ENCODE measurements around the gene LRRC4. TPM values are rescaled to one million over a fixed set of nuclear protein-coding genes. Genes with fewer than 3 reads are reported as not detected.
A peak's percentile ranks its signal among the peaks of the same experiment; 100 is the strongest.

LRRC4 gene
- total and polyA plus RNA-seq, 4 experiments from 2014 or later: not detected

GRCh38 chr7:128067983-128068382, 36.7 kb upstream of the LRRC4 start:
- H3K4me1 Mint-ChIP-seq: peaks cover 0 to 12% (median 9%) of the 10 kb centered on the region in 4 donors
- Histone ChIP-seq H3K4me3 (ENCODE audit: low read length in 2 of 2) (no peak overlapping the region), H3K27me3 (ENCODE audit: insufficient read depth, low read length) (no peaks in the 10 kb centered on the region), H3K36me3 (ENCODE audit: insufficient read depth, low read length) (no peaks in the 10 kb centered on the region), H3K4me1 (ENCODE audit: insufficient read depth, low read length) (no peaks in the 10 kb centered on the region), H3K9me3 (ENCODE audit: control insufficient read depth in 1 of 2, low read length in 2 of 2) (no peaks in the 10 kb centered on the region), H3K27ac (ENCODE audit: low read depth, low read length) (no peak overlapping the region)
- H3K9me3 Mint-ChIP-seq: no peaks in the 10 kb centered on the region
- intact Hi-C loops (cut with micrococcal nuclease): no loop called here
- no peak overlapping the region for H3K4me3 Mint-ChIP-seq
- ChIA-PET CTCF (ENCODE audit: partially characterized antibody) (interaction anchor here (1.4 kb wide), 1 partner anchor 360 kb away, joined by 4 read pairs; no protein-coding TSS in a partner anchor), POLR2A (ENCODE audit: partially characterized antibody) (no interaction called here)
- peak overlapping the region in 1 of 7 donors; percentile 41 for H3K27ac Mint-ChIP-seq
- no peak for DNase-seq
- peaks cover 9 to 10% of the 10 kb centered on the region in 2 donors for H3K36me3 Mint-ChIP-seq
- H3K27me3 Mint-ChIP-seq: no peaks in the 10 kb centered on the region

- no peak overlapping the region for H3K27ac Mint-ChIP-seq
- POLR2A ChIA-PET (ENCODE audit: partially characterized antibody): no interaction called here
These were observed 35.6 kb upstream of the LRRC4 start for GRCh38 chr7:128066858-128067257.

DNA sequence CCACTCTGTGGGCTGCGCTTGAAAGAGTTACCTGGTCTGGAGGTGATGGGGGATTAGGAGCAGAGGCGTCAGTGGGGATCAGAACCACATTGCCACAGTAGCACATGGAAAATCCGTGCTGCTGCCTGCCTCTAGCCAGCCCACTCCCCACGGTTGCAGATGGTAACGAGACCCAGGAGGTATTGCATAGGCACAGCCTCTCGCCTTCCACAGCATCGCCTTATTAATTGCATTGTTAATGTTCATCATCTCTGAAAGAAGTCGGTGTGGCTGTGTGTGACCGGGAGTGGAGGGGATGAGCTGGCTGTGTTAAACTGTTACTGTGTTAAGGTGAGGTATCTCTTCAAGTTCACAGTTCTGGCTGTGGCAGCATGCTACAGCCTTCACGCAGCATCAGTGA, 35.2 kb upstream of the LRRC4 start:
- Histone ChIP-seq H3K9me3 (ENCODE audit: control insufficient read depth in 1 of 2, low read length in 2 of 2) (no peaks in the 10 kb centered on the region), H3K4me3 (ENCODE audit: low read length in 2 of 2) (no peak overlapping the region), H3K27ac (ENCODE audit: low read depth, low read length) (no peak overlapping the region), H3K36me3 (ENCODE audit: insufficient read depth, low read length) (no peaks in the 10 kb centered on the region), H3K27me3 (ENCODE audit: insufficient read depth, low read length) (no peaks in the 10 kb centered on the region), H3K4me1 (ENCODE audit: insufficient read depth, low read length) (no peaks in the 10 kb centered on the region)
- Mint-ChIP-seq H3K4me3 (no peak overlapping the region), H3K4me1 (peaks cover 0 to 12% (median 8%) of the 10 kb centered on the region in 4 donors), H3K27me3 (no peaks in the 10 kb centered on the region), H3K27ac (no peak overlapping the region), H3K9me3 (no peaks in the 10 kb centered on the region), H3K36me3 (peaks cover 9 to 10% of the 10 kb centered on the region in 2 donors)
- DNase-seq: no peak
- intact Hi-C loops (cut with micrococcal nuclease): no loop called here
- POLR2A ChIA-PET (ENCODE audit: partially characterized antibody): no interaction called here
- CTCF ChIA-PET (ENCODE audit: partially characterized antibody): no interaction called here

More at GRCh38 chr7:128066858-128067257, 35.6 kb upstream of the LRRC4 start:
- H3K4me3 ChIP-seq (ENCODE audit: low read length in 2 of 2): no peak overlapping the region
- Mint-ChIP-seq H3K4me3 (no peak overlapping the region), H3K27me3 (no peaks in the 10 kb centered on the region), H3K4me1 (peaks cover 0 to 12% (median 10%) of the 10 kb centered on the region in 4 donors), H3K9me3 (no peaks in the 10 kb centered on the region), H3K36me3 (peaks cover 9 to 10% of the 10 kb centered on the region in 2 donors)
- DNase-seq: no peak
- H3K9me3 ChIP-seq (ENCODE audit: control insufficient read depth in 1 of 2, low read length in 2 of 2): no peaks in the 10 kb centered on the region
- H3K36me3 ChIP-seq (ENCODE audit: insufficient read depth, low read length): no peaks in the 10 kb centered on the region
- intact Hi-C loops (cut with micrococcal nuclease): no loop called here
- no peaks in the 10 kb centered on the region for H3K27me3 ChIP-seq (ENCODE audit: insufficient read depth, low read length)
- no peak overlapping the region for H3K27ac ChIP-seq (ENCODE audit: low read depth, low read length)
- H3K4me1 ChIP-seq (ENCODE audit: insufficient read depth, low read length): no peaks in the 10 kb centered on the region
- CTCF ChIA-PET (ENCODE audit: partially characterized antibody): no interaction called here

DNA sequence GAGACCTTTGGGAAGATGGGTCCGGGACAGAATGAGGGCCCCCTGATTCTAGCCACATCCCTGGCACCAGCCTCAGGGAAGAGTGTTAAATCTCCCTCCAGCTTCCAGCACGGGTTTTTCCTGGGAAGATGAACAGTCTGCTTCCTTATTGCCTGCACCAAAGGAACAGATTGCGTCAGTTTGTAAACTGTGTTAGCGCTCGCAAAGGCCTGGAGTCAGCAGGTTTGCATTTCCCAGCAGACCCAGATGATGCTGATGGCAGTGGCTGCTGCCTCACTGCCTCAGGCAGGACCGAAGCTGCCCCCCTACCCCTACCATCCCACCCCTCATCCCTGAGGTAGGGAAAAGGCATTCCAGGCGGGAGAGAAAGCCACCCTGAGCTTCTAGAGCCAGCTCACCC, 34.6 kb upstream of the LRRC4 start:
- peaks cover under 1 to 15% (median 6%) of the 10 kb centered on the region in 4 donors for H3K4me1 Mint-ChIP-seq
- no peaks in the 10 kb centered on the region for H3K36me3 ChIP-seq (ENCODE audit: insufficient read depth, low read length)
- POLR2A ChIA-PET (ENCODE audit: partially characterized antibody): no interaction called here

DNA sequence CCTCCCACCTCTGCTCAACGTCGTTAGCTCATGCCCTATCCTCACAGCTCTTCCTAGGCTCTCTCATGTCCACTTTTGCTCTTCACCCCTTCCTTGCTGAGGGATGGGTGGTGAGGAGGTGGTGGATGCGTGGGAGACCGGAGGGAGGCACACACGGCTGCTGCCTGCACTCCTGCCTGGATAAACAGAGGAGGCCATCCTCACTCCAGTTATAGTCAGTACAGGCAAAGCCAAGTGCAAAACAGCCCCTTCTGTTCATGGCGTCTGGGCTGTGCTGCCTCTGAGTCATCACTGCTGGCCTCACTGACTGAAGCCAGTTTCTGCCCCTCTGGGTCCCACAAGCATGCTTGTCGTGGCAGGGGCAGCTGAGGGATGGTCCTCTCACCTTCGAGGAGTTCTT, 31.9 kb upstream of the LRRC4 start:
- Histone ChIP-seq H3K9me3 (ENCODE audit: control insufficient read depth in 1 of 2, low read length in 2 of 2) (no peaks in the 10 kb centered on the region), H3K4me3 (ENCODE audit: low read length in 2 of 2) (no peak overlapping the region), H3K4me1 (ENCODE audit: insufficient read depth, low read length) (peaks cover 28% of the 10 kb centered on the region), H3K36me3 (ENCODE audit: insufficient read depth, low read length) (no peaks in the 10 kb centered on the region), H3K27ac (ENCODE audit: low read depth, low read length) (no peak overlapping the region), H3K27me3 (ENCODE audit: insufficient read depth, low read length) (no peaks in the 10 kb centered on the region)
- no peaks in the 10 kb centered on the region for H3K9me3 Mint-ChIP-seq
- peaks cover 5 to 9% of the 10 kb centered on the region in 2 donors for H3K36me3 Mint-ChIP-seq
- ChIA-PET CTCF (ENCODE audit: partially characterized antibody) (interaction anchor here (0.6 kb wide), 1 partner anchor 819 kb away, joined by 3 read pairs; no protein-coding TSS in a partner anchor), POLR2A (ENCODE audit: partially characterized antibody) (no interaction called here)
- H3K4me3 Mint-ChIP-seq: no peak overlapping the region
- intact Hi-C loops (cut with micrococcal nuclease): no loop called here
- no peaks in the 10 kb centered on the region for H3K27me3 Mint-ChIP-seq
- H3K27ac Mint-ChIP-seq: no peak overlapping the region
- no peak for DNase-seq
- peaks cover 29 to 43% (median 30%) of the 10 kb centered on the region in 4 donors for H3K4me1 Mint-ChIP-seq

More for the DNA sequence above, 34.6 kb upstream of the LRRC4 start:
- CTCF ChIA-PET (ENCODE audit: partially characterized antibody): interaction anchor here (1.4 kb wide), 1 partner anchor 70 kb away, joined by 4 read pairs; no protein-coding TSS in a partner anchor
- Mint-ChIP-seq H3K4me3 (no peak overlapping the region), H3K9me3 (no peaks in the 10 kb centered on the region), H3K27me3 (no peaks in the 10 kb centered on the region), H3K27ac (no peak overlapping the region), H3K36me3 (peaks cover 9 to 10% of the 10 kb centered on the region in 2 donors)
- no peaks in the 10 kb centered on the region for H3K27me3 ChIP-seq (ENCODE audit: insufficient read depth, low read length)
- H3K4me1 ChIP-seq (ENCODE audit: insufficient read depth, low read length): peaks cover under 1% of the 10 kb centered on the region
- H3K4me3 ChIP-seq (ENCODE audit: low read length in 2 of 2): no peak overlapping the region
- intact Hi-C loops (cut with micrococcal nuclease): no loop called here
- no peaks in the 10 kb centered on the region for H3K9me3 ChIP-seq (ENCODE audit: control insufficient read depth in 1 of 2, low read length in 2 of 2)
- H3K27ac ChIP-seq (ENCODE audit: low read depth, low read length): no peak overlapping the region
- no peak for DNase-seq

GRCh38 chr7:128060018-128060417, 28.8 kb upstream of the LRRC4 start:
- Histone ChIP-seq H3K4me1 (ENCODE audit: insufficient read depth, low read length) (peaks cover 38% of the 10 kb centered on the region), H3K4me3 (ENCODE audit: low read length in 2 of 2) (no peak overlapping the region), H3K9me3 (ENCODE audit: control insufficient read depth in 1 of 2, low read length in 2 of 2) (no peaks in the 10 kb centered on the region), H3K36me3 (ENCODE audit: insufficient read depth, low read length) (no peaks in the 10 kb centered on the region), H3K27ac (ENCODE audit: low read depth, low read length) (no peak overlapping the region), H3K27me3 (ENCODE audit: insufficient read depth, low read length) (no peaks in the 10 kb centered on the region)
- H3K9me3 Mint-ChIP-seq: no peaks in the 10 kb centered on the region
- peak overlapping the region in 3 of 8 donors; percentile 10 to 84 (median 59) for H3K4me3 Mint-ChIP-seq
- H3K4me1 Mint-ChIP-seq: peaks cover 37 to 64% (median 47%) of the 10 kb centered on the region in 4 donors
- intact Hi-C loops (cut with micrococcal nuclease): no loop called here
- peaks cover 3 to 7% of the 10 kb centered on the region in 2 donors for H3K36me3 Mint-ChIP-seq
- H3K27me3 Mint-ChIP-seq: no peaks in the 10 kb centered on the region
- ChIA-PET POLR2A (ENCODE audit: partially characterized antibody) (interaction anchor here (0.7 to 1.6 kb wide), 3 partner anchors 12 to 49 kb away, joined by 3 to 7 read pairs (median 5); no protein-coding TSS in a partner anchor), CTCF (ENCODE audit: partially characterized antibody) (interaction anchor here (1.2 to 1.3 kb wide), 2 partner anchors 25 to 43 kb away, joined by 3 read pairs; no protein-coding TSS in a partner anchor)
- H3K27ac Mint-ChIP-seq: peak overlapping the region in 3 of 7 donors; percentile 22 to 94 (median 44)
- no peak for DNase-seq

GRCh38 chr7:128059143-128059988, 28.1 kb upstream of the LRRC4 start:
- H3K4me3 ChIP-seq (ENCODE audit: low read length in 2 of 2): no peak overlapping the region
- Mint-ChIP-seq H3K4me3 (peak overlapping the region in 7 of 8 donors; percentile 28 to 84 (median 59)), H3K4me1 (peaks cover 37 to 65% (median 46%) of the 10 kb centered on the region in 4 donors), H3K27ac (peak overlapping the region; percentile 17 to 94 (median 58)), H3K36me3 (peaks cover 3 to 5% of the 10 kb centered on the region in 2 donors), H3K27me3 (no peaks in the 10 kb centered on the region), H3K9me3 (no peaks in the 10 kb centered on the region)
- ChIA-PET POLR2A (ENCODE audit: partially characterized antibody) (interaction anchor here (0.7 to 1.6 kb wide), 4 partner anchors 11 to 76 kb away, joined by 3 to 7 read pairs (median 4); no protein-coding TSS in a partner anchor), CTCF (ENCODE audit: partially characterized antibody) (interaction anchor here (1.1 to 1.7 kb wide), 3 partner anchors 24 to 351 kb away, joined by 3 to 4 read pairs (median 4); no protein-coding TSS in a partner anchor)
- no peaks in the 10 kb centered on the region for H3K36me3 ChIP-seq (ENCODE audit: insufficient read depth, low read length)
- peak overlapping the region; percentile 14 for H3K27ac ChIP-seq (ENCODE audit: low read depth, low read length)
- peak in 4 of 5 donors; percentile 49 to 52 (median 50) for DNase-seq
- intact Hi-C loops (cut with micrococcal nuclease): loop anchor here (1.0 kb wide), 2 partner anchors 23 to 49 kb away; no protein-coding TSS in a partner anchor
- no peaks in the 10 kb centered on the region for H3K9me3 ChIP-seq (ENCODE audit: control insufficient read depth in 1 of 2, low read length in 2 of 2)
- H3K27me3 ChIP-seq (ENCODE audit: insufficient read depth, low read length): no peaks in the 10 kb centered on the region
- peaks cover 38% of the 10 kb centered on the region for H3K4me1 ChIP-seq (ENCODE audit: insufficient read depth, low read length)
